Neural cell (in vitro differentiated cells): ENCODE results near the gene APBA1. TPM values are rescaled to one million over a fixed set of nuclear protein-coding genes. Genes with fewer than 3 reads are reported as not detected.

ENCODE experiments used
- H2AFZ ChIP-seq: fragments of 200-600, 300-800 bp; sonication (generic), shearing (Covaris generic); 2 replicates; pipeline ENCODE4 v1.6.0; 2014; ENCODE audit warnings: low read depth, mild to moderate bottlenecking, antibody characterized with exemption, low read length, moderate library complexity
- H3F3A ChIP-seq: fragments of 200-600 bp; shearing (Covaris generic); 2 replicates; pipeline ENCODE4 v1.6.1; 2016; ENCODE audit warnings: mild to moderate bottlenecking, moderate library complexity, mixed read lengths, antibody characterized with exemption, low read length; ENCODE audit not compliant: insufficient read depth, poor library complexity, severe bottlenecking
- H3K27ac ChIP-seq: fragments of 200-600, 300-800 bp; sonication (generic), shearing (Covaris generic); 2 replicates; pipeline ENCODE4 v1.5.1; 2014; ENCODE audit warnings: mild to moderate bottlenecking, low read length, moderate library complexity
- H3K27me3 ChIP-seq: fragments of 300-800, 200-600 bp; sonication (generic), shearing (Covaris generic); 2 replicates; pipeline ENCODE4 v1.6.0; 2014; ENCODE audit warnings: mild to moderate bottlenecking, low read depth, low read length, moderate library complexity; ENCODE audit not compliant: insufficient read depth
- H3K36me3 ChIP-seq: fragments of 300-800, 200-600 bp; sonication (generic), shearing (Covaris generic); 2 replicates; pipeline ENCODE4 v1.5.1; 2014; ENCODE audit warnings: mild to moderate bottlenecking, antibody characterized with exemption, low read length, moderate library complexity; ENCODE audit not compliant: insufficient read depth
- H3K4me2 ChIP-seq: fragments of 300-800, 200-600 bp; sonication (generic), shearing (Covaris generic); 2 replicates; pipeline ENCODE4 v1.6.0; 2014; ENCODE audit warnings: mild to moderate bottlenecking, low read length
- H3K4me3 ChIP-seq: fragments of 300-800, 200-600 bp; sonication (generic), shearing (Covaris generic); 2 replicates; pipeline ENCODE4 v1.5.1; 2014; ENCODE audit warnings: mild to moderate bottlenecking, low read length, moderate library complexity
- H3K79me2 ChIP-seq: fragments of 200-600 bp; shearing (Covaris generic); replicated peaks from 2 replicates; pipeline ENCODE4 v1.6.0; 2014; ENCODE audit warnings: mild to moderate bottlenecking, low read length, moderate library complexity; ENCODE audit not compliant: insufficient read depth
- H3K9ac ChIP-seq: fragments of 300-800, 200-600 bp; sonication (generic), shearing (Covaris generic); 2 replicates; pipeline ENCODE4 v1.6.1; 2016; ENCODE audit warnings: mild to moderate bottlenecking, low read length, mixed read lengths
- H3K9me2 ChIP-seq: fragments of 200-600 bp; shearing (Covaris generic); 2 replicates; pipeline ENCODE4 v1.6.1; 2016; ENCODE audit warnings: mild to moderate bottlenecking, low read length, mixed read lengths; ENCODE audit not compliant: insufficient read depth
- H3K9me3 ChIP-seq: fragments of 200-600, 300-800 bp; sonication (generic), shearing (Covaris generic); 2 replicates; pipeline ENCODE4 v1.6.1; 2016; ENCODE audit warnings: mild to moderate bottlenecking, mixed run types, low read length, moderate library complexity, mixed read lengths
- H4K20me1 ChIP-seq: fragments of 200-600 bp; shearing (Covaris generic); 2 replicates; pipeline ENCODE4 v1.6.1; 2016; ENCODE audit warnings: mild to moderate bottlenecking, mixed run types; ENCODE audit not compliant: insufficient read depth
- CTCF ChIP-seq: fragments of 450-650 bp; IDR thresholded peaks from 2 replicates; pipeline ENCODE4 v1.5.1; 2014; ENCODE audit warnings: antibody characterized with exemption, mild to moderate bottlenecking, moderate library complexity; ENCODE audit not compliant: poor library complexity, severe bottlenecking
- EP300 ChIP-seq: fragments of 450-650 bp; conservative IDR thresholded peaks from 2 replicates; pipeline ENCODE4 v1.6.1; 2014; ENCODE audit warnings: antibody characterized with exemption, mild to moderate bottlenecking, moderate library complexity; ENCODE audit not compliant: poor library complexity, severe bottlenecking
- EZH2 ChIP-seq: fragments of 200-600, 300-800 bp; shearing (Covaris generic), sonication (generic); IDR thresholded peaks from 2 replicates; pipeline ENCODE4 v1.6.1; 2014; ENCODE audit warnings: antibody characterized with exemption, low read length, borderline replicate concordance, mild to moderate bottlenecking; ENCODE audit not compliant: insufficient read depth, poor library complexity, severe bottlenecking
- MXI1 ChIP-seq: fragments of 450-650 bp; conservative IDR thresholded peaks from 2 replicates; pipeline ENCODE4 v1.6.1; 2014; ENCODE audit warnings: antibody characterized with exemption, mild to moderate bottlenecking; ENCODE audit not compliant: poor library complexity, severe bottlenecking
- POLR2AphosphoS5 ChIP-seq: IDR thresholded peaks from 2 replicates; pipeline ENCODE4 v1.6.1; 2012
- RAD21 ChIP-seq: fragments of 450-650 bp; conservative IDR thresholded peaks from 2 replicates; pipeline ENCODE4 v1.6.1; 2014; ENCODE audit warnings: antibody characterized with exemption, mild to moderate bottlenecking, moderate library complexity
- REST ChIP-seq: IDR thresholded peaks from 2 replicates; pipeline ENCODE4 v1.6.1; 2012; ENCODE audit warnings: borderline replicate concordance
- SMC3 ChIP-seq: fragments of 450-650 bp; conservative IDR thresholded peaks from 2 replicates; pipeline ENCODE4 v1.6.1; 2014; ENCODE audit warnings: antibody characterized with exemption, mild to moderate bottlenecking, moderate library complexity; ENCODE audit not compliant: poor library complexity
- TAF1 ChIP-seq: IDR thresholded peaks from 2 replicates; pipeline ENCODE4 v1.6.1; 2012; ENCODE audit warnings: low read depth
- polyA plus RNA-seq: library from polyadenylated mRNA; depleted of rRNA; stranded (reverse); fragments of >200 nt; gene quantifications from 2 replicates; pipeline ENCODE4 v1.2.3, GENCODE V29; 2014

APBA1 gene
- polyA plus RNA-seq, 1 donor from 2014 or later, result 10.9 TPM

- Histone ChIP-seq H3K4me3 (no peak overlapping the region), H3K36me3 (no peaks in the 10 kb centered on the region), H3K4me2 (no peak overlapping the region), H3F3A (no peaks in the 10 kb centered on the region), H3K27ac (no peak overlapping the region), H3K27me3 (no peaks in the 10 kb centered on the region), H3K79me2 (no peaks in the 10 kb centered on the region), H4K20me1 (no peaks in the 10 kb centered on the region), H3K9me2 (no peaks in the 10 kb centered on the region), H3K9me3 (no peaks in the 10 kb centered on the region), H2AFZ (no peak overlapping the region), H3K9ac (no peak overlapping the region)
- TF ChIP-seq EZH2, result no peak
- no peak for TF ChIP-seq SMC3
- no peak for TF ChIP-seq TAF1
Measured at GRCh38 chr9:69585571-69585970, 86.6 kb downstream of the APBA1 start.

- H3K9ac ChIP-seq, result no peak overlapping the region
- no peaks in the 10 kb centered on the region for H3K27me3 ChIP-seq
- no peaks in the 10 kb centered on the region for H4K20me1 ChIP-seq
- no peaks in the 10 kb centered on the region for H3K9me3 ChIP-seq
- H3K4me2 ChIP-seq, result no peak overlapping the region
- H3K36me3 ChIP-seq, result no peaks in the 10 kb centered on the region
- no peak overlapping the region for H3K4me3 ChIP-seq
- TF ChIP-seq MXI1 (no peak), TAF1 (no peak), RAD21 (no peak), CTCF (no peak), REST (no peak), EP300 (no peak), EZH2 (no peak), POLR2AphosphoS5 (no peak), SMC3 (no peak)
- no peaks in the 10 kb centered on the region for H3K9me2 ChIP-seq
- no peak overlapping the region for H2AFZ ChIP-seq
- H3K27ac ChIP-seq, result no peak overlapping the region
- no peaks in the 10 kb centered on the region for H3F3A ChIP-seq
- H3K79me2 ChIP-seq, result no peaks in the 10 kb centered on the region
Measured at GRCh38 chr9:69584759-69585158, 87.4 kb downstream of the APBA1 start.
